ENCODE results near the gene CDKL4. TPM values are rescaled to one million over a fixed set of nuclear protein-coding genes. Genes with fewer than 3 reads are reported as not detected.

Gene CDKL4
- total RNA-seq, 2 experiments from 2014 or later, result 0.75 TPM; not detected in 1

DNA sequence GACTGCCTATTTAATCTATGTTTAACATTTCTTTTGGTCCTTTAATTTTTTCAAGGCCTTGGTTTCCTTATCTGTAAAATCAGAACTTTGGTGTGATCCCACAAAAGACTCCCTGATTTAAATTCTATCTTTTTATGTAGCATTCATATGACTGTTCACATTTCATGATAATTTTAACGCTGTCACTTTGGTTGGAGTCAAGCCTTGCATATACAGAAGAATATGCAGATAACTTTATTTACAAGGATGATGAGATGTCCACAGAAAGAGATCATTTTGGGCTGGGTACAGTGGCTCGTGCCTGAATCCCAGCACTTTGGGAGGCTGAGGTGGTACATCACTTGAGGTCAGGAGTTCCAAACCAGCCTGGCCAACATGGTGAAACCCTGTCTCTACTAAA lies 84.5 kb downstream of the CDKL4 start:
- no peaks in the 10 kb centered on the region for H3K9me3 Mint-ChIP-seq
- CTCF ChIA-PET, result no interaction called here
- no peaks in the 10 kb centered on the region for H3K4me1 Mint-ChIP-seq (ENCODE audit: low read depth)
- ATAC-seq (ENCODE audit: poor library complexity) (no peak), DNase-seq (no peak)
- Histone ChIP-seq H3K9me3 (ENCODE audit: control insufficient read depth in 1 of 2, insufficient read depth in 1 of 2, low read length in 2 of 2) (no peaks in the 10 kb centered on the region), H3K4me1 (ENCODE audit: insufficient read depth, low read length) (no peaks in the 10 kb centered on the region), H3K4me3 (ENCODE audit: low read length) (no peak overlapping the region), H3K36me3 (ENCODE audit: insufficient read depth, low read length) (no peaks in the 10 kb centered on the region), H3K27me3 (ENCODE audit: control insufficient read depth in 1 of 2, insufficient read depth in 2 of 2, low read length in 2 of 2) (no peaks in the 10 kb centered on the region), H3K27ac (ENCODE audit: low read depth in 1 of 2, low read length in 2 of 2) (no peak overlapping the region)
- no peaks in the 10 kb centered on the region for H3K36me3 Mint-ChIP-seq (ENCODE audit: low read depth)
- intact Hi-C loops (cut with DNase I, micrococcal nuclease), result no loop called here
- no peak overlapping the region for H3K4me3 Mint-ChIP-seq
- POLR2A ChIA-PET, result no interaction called here
- TF ChIP-seq, protein P1, sequence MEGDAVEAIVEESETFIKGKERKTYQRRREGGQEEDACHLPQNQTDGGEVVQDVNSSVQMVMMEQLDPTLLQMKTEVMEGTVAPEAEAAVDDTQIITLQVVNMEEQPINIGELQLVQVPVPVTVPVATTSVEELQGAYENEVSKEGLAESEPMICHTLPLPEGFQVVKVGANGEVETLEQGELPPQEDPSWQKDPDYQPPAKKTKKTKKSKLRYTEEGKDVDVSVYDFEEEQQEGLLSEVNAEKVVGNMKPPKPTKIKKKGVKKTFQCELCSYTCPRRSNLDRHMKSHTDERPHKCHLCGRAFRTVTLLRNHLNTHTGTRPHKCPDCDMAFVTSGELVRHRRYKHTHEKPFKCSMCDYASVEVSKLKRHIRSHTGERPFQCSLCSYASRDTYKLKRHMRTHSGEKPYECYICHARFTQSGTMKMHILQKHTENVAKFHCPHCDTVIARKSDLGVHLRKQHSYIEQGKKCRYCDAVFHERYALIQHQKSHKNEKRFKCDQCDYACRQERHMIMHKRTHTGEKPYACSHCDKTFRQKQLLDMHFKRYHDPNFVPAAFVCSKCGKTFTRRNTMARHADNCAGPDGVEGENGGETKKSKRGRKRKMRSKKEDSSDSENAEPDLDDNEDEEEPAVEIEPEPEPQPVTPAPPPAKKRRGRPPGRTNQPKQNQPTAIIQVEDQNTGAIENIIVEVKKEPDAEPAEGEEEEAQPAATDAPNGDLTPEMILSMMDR (IDR thresholded peaks at IDR 0.05), result no peak
- no peak overlapping the region for H3K27ac Mint-ChIP-seq
- no peaks in the 10 kb centered on the region for H3K27me3 Mint-ChIP-seq

- Histone ChIP-seq H3K27ac (ENCODE audit: low read depth in 1 of 2, low read length in 2 of 2) (no peak overlapping the region), H3K9me3 (ENCODE audit: control insufficient read depth in 1 of 2, insufficient read depth in 1 of 2, low read length in 2 of 2) (no peaks in the 10 kb centered on the region), H3K27me3 (ENCODE audit: control insufficient read depth in 1 of 2, insufficient read depth in 2 of 2, low read length in 2 of 2) (no peaks in the 10 kb centered on the region), H3K4me3 (ENCODE audit: low read length) (no peak overlapping the region), H3K4me1 (ENCODE audit: insufficient read depth, low read length) (no peaks in the 10 kb centered on the region), H3K36me3 (ENCODE audit: insufficient read depth, low read length) (no peaks in the 10 kb centered on the region)
- Mint-ChIP-seq H3K27ac (no peak overlapping the region), H3K9me3 (no peaks in the 10 kb centered on the region), H3K27me3 (no peaks in the 10 kb centered on the region), H3K36me3 (ENCODE audit: low read depth) (no peaks in the 10 kb centered on the region), H3K4me3 (no peak overlapping the region), H3K4me1 (ENCODE audit: low read depth) (no peaks in the 10 kb centered on the region)
- DNase-seq (no peak), ATAC-seq (ENCODE audit: poor library complexity) (no peak)
- intact Hi-C loops (cut with DNase I, micrococcal nuclease), result no loop called here
- TF ChIP-seq, protein P1 (IDR thresholded peaks at IDR 0.05), result no peak
- CTCF ChIA-PET, result no interaction called here
- POLR2A ChIA-PET, result no interaction called here
Observed at GRCh38 chr2:39158351-39158750, 85.4 kb downstream of the CDKL4 start.

- Mint-ChIP-seq H3K4me3 (no peak overlapping the region), H3K27me3 (no peaks in the 10 kb centered on the region), H3K36me3 (ENCODE audit: low read depth) (no peaks in the 10 kb centered on the region), H3K4me1 (ENCODE audit: low read depth) (no peaks in the 10 kb centered on the region), H3K9me3 (no peaks in the 10 kb centered on the region), H3K27ac (no peak overlapping the region)
- H3K27ac ChIP-seq (ENCODE audit: low read depth in 1 of 2, low read length in 2 of 2), result no peak overlapping the region
- intact Hi-C loops (cut with DNase I, micrococcal nuclease), result no loop called here
- no peak for DNase-seq
- POLR2A ChIA-PET, result no interaction called here
- no peaks in the 10 kb centered on the region for H3K9me3 ChIP-seq (ENCODE audit: control insufficient read depth in 1 of 2, insufficient read depth in 1 of 2, low read length in 2 of 2)
- CTCF ChIA-PET, result no interaction called here
- ATAC-seq (ENCODE audit: poor library complexity), result no peak
- H3K4me3 ChIP-seq (ENCODE audit: low read length), result no peak overlapping the region
- TF ChIP-seq, protein P1 (IDR thresholded peaks at IDR 0.05), result no peak
- H3K27me3 ChIP-seq (ENCODE audit: control insufficient read depth in 1 of 2, insufficient read depth in 2 of 2, low read length in 2 of 2), result no peaks in the 10 kb centered on the region
- H3K36me3 ChIP-seq (ENCODE audit: insufficient read depth, low read length), result no peaks in the 10 kb centered on the region
- no peaks in the 10 kb centered on the region for H3K4me1 ChIP-seq (ENCODE audit: insufficient read depth, low read length)
Observed at GRCh38 chr2:39156846-39157245, 86.9 kb downstream of the CDKL4 start.
